Cardiac ventricle fibroblast (primary cell): ENCODE measurements around the gene UGT2B17. TPM values are rescaled to one million over a fixed set of nuclear protein-coding genes. Genes with fewer than 3 reads are reported as not detected.

Experiments used
- total RNA-seq: library from RNA; depleted of rRNA; stranded (reverse); fragments of >200 nt; gene quantifications from 2 replicates; pipeline ENCODE4 v1.2.3, GENCODE V29; 2015

UGT2B17 gene
- total RNA-seq: not detected in 2 replicates

DNA sequence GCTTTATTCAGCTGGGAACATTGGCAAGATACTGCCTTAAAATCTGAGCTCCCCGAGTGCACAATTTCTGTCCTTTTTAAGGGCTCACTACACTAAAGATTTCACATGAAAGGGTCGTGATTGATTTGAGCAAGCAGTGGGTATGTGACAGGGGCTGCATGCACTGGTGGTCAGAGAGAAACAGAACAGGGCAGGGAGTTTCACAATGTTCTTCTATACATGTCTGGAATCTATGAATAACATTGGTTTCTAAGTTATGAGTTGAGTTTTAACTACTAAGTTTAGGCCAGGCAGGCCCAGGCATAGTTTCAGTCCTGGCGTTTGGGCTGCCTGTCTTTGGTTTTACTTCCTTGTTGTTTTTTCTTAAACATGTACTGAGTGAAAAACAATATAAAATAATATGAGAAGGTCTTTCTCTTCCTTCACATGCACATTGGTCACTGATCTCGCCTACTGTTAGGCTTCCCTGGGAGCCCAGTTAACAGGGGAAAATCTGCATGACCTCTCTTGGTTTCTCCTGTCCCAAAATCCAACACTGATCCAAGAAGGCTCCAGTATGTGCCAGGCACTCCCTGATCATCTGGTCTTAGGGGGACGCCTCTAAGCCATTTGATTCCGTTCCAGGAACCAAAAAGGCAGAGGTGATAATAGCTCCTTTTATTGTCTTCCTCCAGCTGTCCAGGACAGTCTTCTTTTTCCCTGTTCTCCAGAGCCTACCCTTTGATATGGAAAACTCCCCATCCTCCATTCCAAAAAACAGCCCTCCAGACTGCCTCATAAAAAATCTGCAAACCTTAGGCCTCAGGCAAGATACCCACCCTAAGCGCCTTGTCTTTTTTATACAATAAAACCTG lies at the start of gene UGT2B17:
Gene UGT2B17, minus strand, starts transcription at position 51 of the 854 bp plus-strand sequence. CDS start 7,838 bp downstream, outside the sequence.

Other genes starting within 250 kb of the UGT2B17 start
- 22.7 and 31.3 TPM in 2 replicates for gene YTHDC1, start 226.2 kb downstream of the UGT2B17 start, total RNA-seq
- not detected in 2 replicates for gene TMPRSS11E, start 128.9 kb downstream of the UGT2B17 start, total RNA-seq
- gene UGT2B15, start 94.3 kb upstream of the UGT2B17 start, total RNA-seq: not detected in 2 replicates
- not detected in 2 replicates for gene UGT2B10, start 239.7 kb upstream of the UGT2B17 start, total RNA-seq